Stimulated activated naive CD4-positive, alpha-beta T cell (primary cell): ENCODE results near the gene ARPC4.
"Not testable (repeated sequence)": the region's sequence is repeated elsewhere in the genome, so short reads cannot be mapped to it uniquely, and the experiment has no call there.

Experiments
- DNase-seq, 6 experiments: peaks; one replicate each; lab custom pipeline; 2025; lab: John Stamatoyannopoulos, UW

ARPC4 gene

GRCh38 chr3:9820946-9821345 lies 28.1 kb downstream of the ARPC4 start:
- no peak for DNase-seq

GRCh38 chr3:9825451-9826040 lies 32.7 kb downstream of the ARPC4 start:
- no peak for DNase-seq

- DNase-seq, result peak in 1 of 6 experiments; percentile 3
These were observed 34.1 kb downstream of the ARPC4 start for GRCh38 chr3:9826815-9827573.

GRCh38 chr3:9828801-9829755 lies 36.2 kb downstream of the ARPC4 start:
- DNase-seq, result no peak

GRCh38 chr3:9831253-9831652 lies 38.4 kb downstream of the ARPC4 start:
- no peak for DNase-seq

- DNase-seq, result no peak
These were observed 40.2 kb downstream of the ARPC4 start for GRCh38 chr3:9833078-9833477.

GRCh38 chr3:9834520-9835380 lies 41.9 kb downstream of the ARPC4 start:
- no peak for DNase-seq

- DNase-seq, result no peak
These were observed 45.1 kb downstream of the ARPC4 start for GRCh38 chr3:9837701-9838582.

- no peak for DNase-seq
These were observed 46.0 kb downstream of the ARPC4 start for GRCh38 chr3:9838856-9839255.

- DNase-seq, result no peak
These were observed 48.1 kb downstream of the ARPC4 start for GRCh38 chr3:9841015-9841414.

- DNase-seq, result peak; percentile 88 to 96 (median 94)
These were observed 51.0 kb downstream of the ARPC4 start, which contains the start of gene RPUSD3 for GRCh38 chr3:9843715-9844438. Gene RPUSD3, minus strand, starts transcription at chr3:9844008. Its CDS starts 18 bp downstream, at chr3:9843990.

GRCh38 chr3:9846231-9846630 lies 53.3 kb downstream of the ARPC4 start:
- DNase-seq, result no peak

GRCh38 chr3:9846931-9847488 lies 54.1 kb downstream of the ARPC4 start:
- DNase-seq, result no peak

- not testable (repeated sequence) for DNase-seq
These were observed 55.0 kb downstream of the ARPC4 start for GRCh38 chr3:9847870-9848269.

- peak in 3 of 6 experiments; percentile 6 to 47 (median 31) for DNase-seq
These were observed 56.0 kb downstream of the ARPC4 start for GRCh38 chr3:9848860-9849259.

- not testable (repeated sequence) for DNase-seq
These were observed 58.5 kb downstream of the ARPC4 start for GRCh38 chr3:9851383-9851782.

- not testable (repeated sequence) for DNase-seq
These were observed 59.0 kb downstream of the ARPC4 start for GRCh38 chr3:9851926-9852325.

- no peak for DNase-seq
These were observed 59.6 kb downstream of the ARPC4 start for GRCh38 chr3:9852528-9852927.

- DNase-seq, result not testable (repeated sequence)
These were observed 61.5 kb downstream of the ARPC4 start for GRCh38 chr3:9854291-9854940.
